ENCODE data around the gene PLAU.
A peak's percentile ranks its signal among the peaks of the same experiment; 100 is the strongest.
"Not testable (repeated sequence)": the region's sequence is repeated elsewhere in the genome, so short reads cannot be mapped to it uniquely, and the experiment has no call there.

PLAU gene

GRCh38 chr10:73876971-73877370, 34.0 kb upstream of the PLAU start:
- no peak for DNase-seq

GRCh38 chr10:73877533-73878160, 33.3 kb upstream of the PLAU start:
- DNase-seq, result no peak

GRCh38 chr10:73878365-73878764, 32.6 kb upstream of the PLAU start:
- DNase-seq, result no peak

GRCh38 chr10:73879296-73880173, 31.4 kb upstream of the PLAU start:
- DNase-seq, result peak; percentile 93

- no peak for DNase-seq
These were observed 29.6 kb upstream of the PLAU start for GRCh38 chr10:73881221-73881919.

GRCh38 chr10:73884017-73884416, 26.9 kb upstream of the PLAU start:
- DNase-seq, result no peak

- peak; percentile 64 for DNase-seq
These were observed 24.8 kb upstream of the PLAU start for GRCh38 chr10:73886085-73886529.

- DNase-seq, result no peak
These were observed 24.2 kb upstream of the PLAU start for GRCh38 chr10:73886661-73887293.

GRCh38 chr10:73887294-73888039, 23.5 kb upstream of the PLAU start:
- no peak for DNase-seq

GRCh38 chr10:73888514-73888913, 22.4 kb upstream of the PLAU start:
- no peak for DNase-seq

- no peak for DNase-seq
These were observed 21.9 kb upstream of the PLAU start for GRCh38 chr10:73889014-73889413.

GRCh38 chr10:73889416-73889815, 21.5 kb upstream of the PLAU start:
- DNase-seq, result not testable (repeated sequence)

GRCh38 chr10:73890261-73890660, 20.7 kb upstream of the PLAU start:
- no peak for DNase-seq

- not testable (repeated sequence) for DNase-seq
These were observed 20.1 kb upstream of the PLAU start for GRCh38 chr10:73890830-73891229.

GRCh38 chr10:73891540-73891939, 19.4 kb upstream of the PLAU start:
- no peak for DNase-seq

GRCh38 chr10:73892310-73893030, 18.5 kb upstream of the PLAU start:
- no peak for DNase-seq

- no peak for DNase-seq
These were observed 17.5 kb upstream of the PLAU start for GRCh38 chr10:73893426-73893825.

GRCh38 chr10:73894245-73894971, 16.5 kb upstream of the PLAU start:
- no peak for DNase-seq

- DNase-seq, result not testable (repeated sequence)
These were observed 15.6 kb upstream of the PLAU start for GRCh38 chr10:73895381-73895780.

- DNase-seq, result no peak
These were observed 13.2 kb upstream of the PLAU start for GRCh38 chr10:73897693-73898092.
